OCI-LY3 (cell line): ENCODE data around the gene GRAMD2A.

Source experiments
- CTCF ChIP-seq: fragments of 200-600, 300-600 bp; sonication (generic); IDR thresholded peaks from 2 replicates; pipeline ENCODE4 v1.5.1; 2014; ENCODE audit warnings: antibody characterized with exemption, low read length, low read depth
- EZH2phosphoT487 ChIP-seq: fragments of 200-600 bp; shearing (Covaris generic); IDR thresholded peaks from 2 replicates; pipeline ENCODE4 v1.6.1; 2018; ENCODE audit warnings: antibody characterized with exemption, mixed run types, low read depth

- TF ChIP-seq CTCF (no peak), EZH2phosphoT487 (no peak)
Measured at GRCh38 chr15:72127724-72128322, 69.8 kb downstream of the GRAMD2A start.
